ENCODE results near the gene OTOGL.

- TF ChIP-seq, protein P1, sequence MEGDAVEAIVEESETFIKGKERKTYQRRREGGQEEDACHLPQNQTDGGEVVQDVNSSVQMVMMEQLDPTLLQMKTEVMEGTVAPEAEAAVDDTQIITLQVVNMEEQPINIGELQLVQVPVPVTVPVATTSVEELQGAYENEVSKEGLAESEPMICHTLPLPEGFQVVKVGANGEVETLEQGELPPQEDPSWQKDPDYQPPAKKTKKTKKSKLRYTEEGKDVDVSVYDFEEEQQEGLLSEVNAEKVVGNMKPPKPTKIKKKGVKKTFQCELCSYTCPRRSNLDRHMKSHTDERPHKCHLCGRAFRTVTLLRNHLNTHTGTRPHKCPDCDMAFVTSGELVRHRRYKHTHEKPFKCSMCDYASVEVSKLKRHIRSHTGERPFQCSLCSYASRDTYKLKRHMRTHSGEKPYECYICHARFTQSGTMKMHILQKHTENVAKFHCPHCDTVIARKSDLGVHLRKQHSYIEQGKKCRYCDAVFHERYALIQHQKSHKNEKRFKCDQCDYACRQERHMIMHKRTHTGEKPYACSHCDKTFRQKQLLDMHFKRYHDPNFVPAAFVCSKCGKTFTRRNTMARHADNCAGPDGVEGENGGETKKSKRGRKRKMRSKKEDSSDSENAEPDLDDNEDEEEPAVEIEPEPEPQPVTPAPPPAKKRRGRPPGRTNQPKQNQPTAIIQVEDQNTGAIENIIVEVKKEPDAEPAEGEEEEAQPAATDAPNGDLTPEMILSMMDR (conservative IDR thresholded peaks at IDR 0.05; ENCODE audit: low read length), result no peak
- no peak for TF ChIP-seq EZH2phosphoT487 (IDR thresholded peaks at IDR 0.05; ENCODE audit: borderline replicate concordance, low read depth, low read length)
These were observed 320.3 kb downstream of the OTOGL start for GRCh38 chr12:80419644-80420043.
